HEK293 (cell line): ENCODE results near the gene ACTA2.

Source experiments
- CTCF ChIA-PET: fragments of 350-600 bp; formaldehyde crosslinking; extraction: SDS; loops from one replicate; lab custom pipeline; 2021; ENCODE audit warnings: antibody characterized with exemption; lab: Yijun Ruan, JAX
- POLR2A ChIA-PET: fragments of 300-600 bp; formaldehyde crosslinking; extraction: SDS; loops from one replicate; lab custom pipeline; 2020; ENCODE audit warnings: antibody characterized with exemption, inconsistent platforms; lab: Yijun Ruan, JAX
- H3K27ac ChIP-seq: fragments of 200-500 bp; sonication (Bioruptor generic); 2 replicates; pipeline ENCODE4 v1.5.1; 2014; ENCODE audit warnings: low read depth, low read length, control low read depth, inconsistent platforms; ENCODE audit errors: extremely low read depth
- H3K36me3 ChIP-seq, 2 experiments: fragments of 200-500 bp in 1 of 2; sonication (Bioruptor generic) in 1 of 2; 1 replicate in 1 of 2; 2 replicates in 1 of 2; pipeline ENCODE4 v1.5.1; 2014 to 2017; ENCODE audit warnings: inconsistent platforms in 2 of 2, low read length in 2 of 2; ENCODE audit not compliant: control insufficient read depth in 2 of 2, insufficient read depth in 1 of 2
- H3K4me1 ChIP-seq: fragments of 200-500 bp; sonication (Bioruptor generic); 2 replicates; pipeline ENCODE4 v1.5.1; 2014; ENCODE audit warnings: mild to moderate bottlenecking, low read length, inconsistent platforms; ENCODE audit not compliant: control insufficient read depth, insufficient read depth
- H3K4me3 ChIP-seq: 2 replicates; pipeline ENCODE4 v1.5.1; 2011; ENCODE audit warnings: low read depth, mild to moderate bottlenecking, control low read depth, low read length, moderate library complexity
- H3K9me3 ChIP-seq: fragments of 200-500 bp; sonication (Bioruptor generic); 2 replicates; pipeline ENCODE4 v1.5.1; 2014; ENCODE audit warnings: low read depth, low read length, inconsistent platforms; ENCODE audit not compliant: control insufficient read depth, insufficient read depth
- HOXA7 ChIP-seq: sonication (generic); formaldehyde crosslinking; IDR thresholded peaks from 2 replicates; pipeline ENCODE4 v1.8.1; 2022; ENCODE audit warnings: missing genetic modification reagents, borderline replicate concordance
- SP7 ChIP-seq: fragments of 450-650 bp; formaldehyde crosslinking; IDR thresholded peaks from 2 replicates; pipeline ENCODE4 v1.5.1; 2016; ENCODE audit warnings: missing biosample characterization, missing genetic modification characterization
- YY1 ChIP-seq: fragments of 450-650 bp; formaldehyde crosslinking; IDR thresholded peaks from 2 replicates; pipeline ENCODE4 v1.5.1; 2018; ENCODE audit warnings: missing biosample characterization, missing genetic modification characterization
- ZBTB21 ChIP-seq: fragments of 450-650 bp; formaldehyde crosslinking; IDR thresholded peaks from 2 replicates; pipeline ENCODE4 v1.5.1; 2017; ENCODE audit warnings: missing biosample characterization, missing genetic modification characterization
- ZFP3 ChIP-seq: fragments of 450-650 bp; formaldehyde crosslinking; IDR thresholded peaks from 2 replicates; pipeline ENCODE4 v1.5.1; 2016; ENCODE audit warnings: low read depth, missing biosample characterization, missing genetic modification characterization
- ZNF114 ChIP-seq: fragments of 450-650 bp; formaldehyde crosslinking; IDR thresholded peaks from 2 replicates; pipeline ENCODE4 v1.5.0; 2017; ENCODE audit warnings: missing biosample characterization, missing genetic modification characterization
- ZNF24 ChIP-seq: fragments of 450-650 bp; formaldehyde crosslinking; IDR thresholded peaks from 2 replicates; pipeline ENCODE4 v1.5.1; 2016; ENCODE audit warnings: missing biosample characterization, missing genetic modification characterization
- ZNF302 ChIP-seq: fragments of 450-650 bp; formaldehyde crosslinking; IDR thresholded peaks from 2 replicates; pipeline ENCODE4 v1.5.1; 2016; ENCODE audit warnings: missing biosample characterization, missing genetic modification characterization, low read depth
- ZNF394 ChIP-seq: fragments of 450-650 bp; formaldehyde crosslinking; IDR thresholded peaks from 2 replicates; pipeline ENCODE4 v1.5.1; 2016; ENCODE audit warnings: missing biosample characterization, missing genetic modification characterization, mild to moderate bottlenecking, moderate library complexity, borderline replicate concordance
- ZNF423 ChIP-seq: fragments of 450-650 bp; formaldehyde crosslinking; IDR thresholded peaks from 2 replicates; pipeline ENCODE4 v1.5.1; 2016; ENCODE audit warnings: missing biosample characterization, missing genetic modification characterization
- ZNF426 ChIP-seq: fragments of 450-650 bp; formaldehyde crosslinking; IDR thresholded peaks from 2 replicates; pipeline ENCODE4 v1.5.1; 2017; ENCODE audit warnings: missing biosample characterization, missing genetic modification characterization, mild to moderate bottlenecking, inconsistent platforms, moderate library complexity
- ZNF530 ChIP-seq: fragments of 450-650 bp; formaldehyde crosslinking; IDR thresholded peaks from 2 replicates; pipeline ENCODE4 v1.5.1; 2016; ENCODE audit warnings: low read depth, missing biosample characterization, missing genetic modification characterization
- ZNF654 ChIP-seq: fragments of 450-650 bp; formaldehyde crosslinking; IDR thresholded peaks from 2 replicates; pipeline ENCODE4 v1.5.1; 2016; ENCODE audit warnings: low read depth, missing biosample characterization, missing genetic modification characterization
- ZNF664 ChIP-seq: fragments of 450-650 bp; formaldehyde crosslinking; IDR thresholded peaks from 2 replicates; pipeline ENCODE4 v1.5.1; 2016; ENCODE audit warnings: missing biosample characterization, missing genetic modification characterization
- ZNF776 ChIP-seq: fragments of 450-650 bp; formaldehyde crosslinking; IDR thresholded peaks from 2 replicates; pipeline ENCODE4 v1.5.0; 2017; ENCODE audit warnings: missing biosample characterization, missing genetic modification characterization, borderline replicate concordance
- ZNF843 ChIP-seq: fragments of 450-650 bp; formaldehyde crosslinking; IDR thresholded peaks from 2 replicates; pipeline ENCODE4 v1.5.1; 2016; ENCODE audit warnings: missing biosample characterization, missing genetic modification characterization
- TF ChIP-seq, protein P1 (sequence below): fragments of 450-650 bp; formaldehyde crosslinking; IDR thresholded peaks from 2 replicates; pipeline ENCODE4 v1.5.1; 2016; ENCODE audit warnings: missing biosample characterization, missing genetic modification characterization
- TF ChIP-seq, protein P2 (sequence below): fragments of 450-650 bp; formaldehyde crosslinking; IDR thresholded peaks from 2 replicates; pipeline ENCODE4 v1.5.1; 2017; ENCODE audit warnings: missing biosample characterization, missing genetic modification characterization
- TF ChIP-seq, protein P3 (sequence below): fragments of 450-650 bp; formaldehyde crosslinking; IDR thresholded peaks from 2 replicates; pipeline ENCODE4 v1.5.1; 2016; ENCODE audit warnings: missing biosample characterization, missing genetic modification characterization
- TF ChIP-seq, protein P4 (sequence below): fragments of 450-650 bp; formaldehyde crosslinking; IDR thresholded peaks from 2 replicates; pipeline ENCODE4 v1.5.1; 2016; ENCODE audit warnings: missing biosample characterization, missing genetic modification characterization
- TF ChIP-seq, protein P5 (sequence below): fragments of 450-650 bp; formaldehyde crosslinking; conservative IDR thresholded peaks from 2 replicates; pipeline ENCODE4 v1.5.1; 2016; ENCODE audit warnings: low read depth, missing biosample characterization, missing genetic modification characterization
- TF ChIP-seq, protein P6 (sequence below): fragments of 450-650 bp; formaldehyde crosslinking; IDR thresholded peaks from 2 replicates; pipeline ENCODE4 v1.5.1; 2016; ENCODE audit warnings: missing biosample characterization, missing genetic modification characterization

ACTA2 gene

DNA sequence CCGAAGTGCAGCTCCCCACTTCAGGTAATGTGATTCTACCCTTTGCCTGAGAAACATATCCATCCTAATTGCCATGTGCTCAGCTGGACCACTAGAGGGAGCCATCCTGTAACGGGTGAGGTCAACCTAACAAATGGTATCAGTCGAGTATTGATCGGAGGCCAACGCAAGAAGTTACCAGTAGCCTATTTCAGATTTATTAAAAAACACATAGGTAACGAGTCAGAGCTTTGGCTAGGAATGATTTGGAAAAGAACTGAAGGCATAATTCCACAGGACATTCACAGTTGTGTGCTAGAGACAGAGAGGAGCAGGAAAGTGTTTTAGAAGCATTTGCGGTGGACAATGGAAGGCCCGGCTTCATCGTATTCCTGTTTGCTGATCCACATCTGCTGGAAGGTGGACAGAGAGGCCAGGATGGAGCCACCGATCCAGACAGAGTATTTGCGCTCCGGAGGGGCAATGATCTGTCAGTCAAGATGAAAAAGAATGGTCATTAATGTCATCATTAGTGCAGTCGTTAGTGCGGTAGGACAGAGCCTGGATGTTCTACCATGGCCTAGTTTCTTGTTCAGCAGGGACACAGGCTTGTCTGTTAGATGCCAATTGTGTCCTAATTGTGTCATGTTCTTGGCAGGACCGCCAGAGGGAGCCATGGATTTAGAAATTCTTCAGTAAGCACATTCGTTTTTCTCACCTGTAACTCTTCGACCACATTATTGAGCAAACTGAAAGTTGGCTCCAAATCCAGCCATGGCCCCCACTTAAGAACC is 17.5 kb downstream of the ACTA2 start (continued):
- TF ChIP-seq, protein P1, sequence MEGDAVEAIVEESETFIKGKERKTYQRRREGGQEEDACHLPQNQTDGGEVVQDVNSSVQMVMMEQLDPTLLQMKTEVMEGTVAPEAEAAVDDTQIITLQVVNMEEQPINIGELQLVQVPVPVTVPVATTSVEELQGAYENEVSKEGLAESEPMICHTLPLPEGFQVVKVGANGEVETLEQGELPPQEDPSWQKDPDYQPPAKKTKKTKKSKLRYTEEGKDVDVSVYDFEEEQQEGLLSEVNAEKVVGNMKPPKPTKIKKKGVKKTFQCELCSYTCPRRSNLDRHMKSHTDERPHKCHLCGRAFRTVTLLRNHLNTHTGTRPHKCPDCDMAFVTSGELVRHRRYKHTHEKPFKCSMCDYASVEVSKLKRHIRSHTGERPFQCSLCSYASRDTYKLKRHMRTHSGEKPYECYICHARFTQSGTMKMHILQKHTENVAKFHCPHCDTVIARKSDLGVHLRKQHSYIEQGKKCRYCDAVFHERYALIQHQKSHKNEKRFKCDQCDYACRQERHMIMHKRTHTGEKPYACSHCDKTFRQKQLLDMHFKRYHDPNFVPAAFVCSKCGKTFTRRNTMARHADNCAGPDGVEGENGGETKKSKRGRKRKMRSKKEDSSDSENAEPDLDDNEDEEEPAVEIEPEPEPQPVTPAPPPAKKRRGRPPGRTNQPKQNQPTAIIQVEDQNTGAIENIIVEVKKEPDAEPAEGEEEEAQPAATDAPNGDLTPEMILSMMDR (tag by site-specific recombination), result peak; percentile 41
- TF ChIP-seq, protein P2, sequence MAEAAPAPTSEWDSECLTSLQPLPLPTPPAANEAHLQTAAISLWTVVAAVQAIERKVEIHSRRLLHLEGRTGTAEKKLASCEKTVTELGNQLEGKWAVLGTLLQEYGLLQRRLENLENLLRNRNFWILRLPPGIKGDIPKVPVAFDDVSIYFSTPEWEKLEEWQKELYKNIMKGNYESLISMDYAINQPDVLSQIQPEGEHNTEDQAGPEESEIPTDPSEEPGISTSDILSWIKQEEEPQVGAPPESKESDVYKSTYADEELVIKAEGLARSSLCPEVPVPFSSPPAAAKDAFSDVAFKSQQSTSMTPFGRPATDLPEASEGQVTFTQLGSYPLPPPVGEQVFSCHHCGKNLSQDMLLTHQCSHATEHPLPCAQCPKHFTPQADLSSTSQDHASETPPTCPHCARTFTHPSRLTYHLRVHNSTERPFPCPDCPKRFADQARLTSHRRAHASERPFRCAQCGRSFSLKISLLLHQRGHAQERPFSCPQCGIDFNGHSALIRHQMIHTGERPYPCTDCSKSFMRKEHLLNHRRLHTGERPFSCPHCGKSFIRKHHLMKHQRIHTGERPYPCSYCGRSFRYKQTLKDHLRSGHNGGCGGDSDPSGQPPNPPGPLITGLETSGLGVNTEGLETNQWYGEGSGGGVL (tag by site-specific recombination), result no peak
- TF ChIP-seq, protein P3, sequence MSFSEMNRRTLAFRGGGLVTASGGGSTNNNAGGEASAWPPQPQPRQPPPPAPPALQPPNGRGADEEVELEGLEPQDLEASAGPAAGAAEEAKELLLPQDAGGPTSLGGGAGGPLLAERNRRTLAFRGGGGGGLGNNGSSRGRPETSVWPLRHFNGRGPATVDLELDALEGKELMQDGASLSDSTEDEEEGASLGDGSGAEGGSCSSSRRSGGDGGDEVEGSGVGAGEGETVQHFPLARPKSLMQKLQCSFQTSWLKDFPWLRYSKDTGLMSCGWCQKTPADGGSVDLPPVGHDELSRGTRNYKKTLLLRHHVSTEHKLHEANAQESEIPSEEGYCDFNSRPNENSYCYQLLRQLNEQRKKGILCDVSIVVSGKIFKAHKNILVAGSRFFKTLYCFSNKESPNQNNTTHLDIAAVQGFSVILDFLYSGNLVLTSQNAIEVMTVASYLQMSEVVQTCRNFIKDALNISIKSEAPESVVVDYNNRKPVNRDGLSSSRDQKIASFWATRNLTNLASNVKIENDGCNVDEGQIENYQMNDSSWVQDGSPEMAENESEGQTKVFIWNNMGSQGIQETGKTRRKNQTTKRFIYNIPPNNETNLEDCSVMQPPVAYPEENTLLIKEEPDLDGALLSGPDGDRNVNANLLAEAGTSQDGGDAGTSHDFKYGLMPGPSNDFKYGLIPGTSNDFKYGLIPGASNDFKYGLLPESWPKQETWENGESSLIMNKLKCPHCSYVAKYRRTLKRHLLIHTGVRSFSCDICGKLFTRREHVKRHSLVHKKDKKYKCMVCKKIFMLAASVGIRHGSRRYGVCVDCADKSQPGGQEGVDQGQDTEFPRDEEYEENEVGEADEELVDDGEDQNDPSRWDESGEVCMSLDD (tag by site-specific recombination), result no peak
- no peak for TF ChIP-seq ZFP3 (tag by site-specific recombination)
- TF ChIP-seq ZNF654 (tag by site-specific recombination), result peak; percentile 86
- TF ChIP-seq ZNF302 (tag by site-specific recombination), result no peak

DNA sequence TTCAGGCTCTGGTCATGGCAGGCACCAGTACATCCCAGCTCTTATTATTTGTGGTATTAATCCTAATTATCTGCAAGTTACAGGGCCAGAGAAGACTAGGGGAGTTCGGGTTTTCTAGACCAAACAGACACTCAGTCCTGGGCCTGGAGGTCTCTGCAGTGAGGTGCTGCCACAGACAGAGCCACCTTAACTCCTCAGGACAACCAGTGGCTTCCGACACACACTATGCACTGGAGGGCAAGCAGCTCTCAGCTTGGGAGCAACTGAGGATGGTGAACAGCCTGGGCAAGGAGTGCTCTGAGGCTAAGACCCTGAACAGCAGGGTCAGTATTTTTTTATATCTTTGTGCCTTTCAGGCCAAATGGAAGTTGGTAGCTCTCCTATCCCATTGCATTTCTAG is 19.0 kb downstream of the ACTA2 start:
- Histone ChIP-seq H3K27ac (no peak overlapping the region), H3K4me3 (no peak overlapping the region), H3K36me3 (peaks cover 0 to 24% of the 10 kb centered on the region in 2 experiments; a peak in 1 of 3 replicates), H3K9me3 (no peaks in the 10 kb centered on the region), H3K4me1 (peaks cover 5% of the 10 kb centered on the region; the same call in 1 of the 2 replicates)
- ChIA-PET POLR2A (interaction anchor here (1.1 to 1.8 kb wide), 3 partner anchors 54 to 97 kb away, joined by 7 to 11 read pairs (median 11); partner anchors contain the start of genes FAS and STAMBPL1), CTCF (interaction anchor here (0.6 to 11.9 kb wide), 53 partner anchors 8 to 485 kb away, joined by 3 to 456 read pairs (median 5); partner anchors contain the start of genes CH25H and FAS)
- TF ChIP-seq ZNF530 (tag by site-specific recombination) (no peak), YY1 (tag by site-specific recombination) (no peak), ZNF843 (tag by site-specific recombination) (no peak), ZNF426 (no peak), ZNF24 (tag by site-specific recombination) (no peak), HOXA7 (CRISPR knock-in tag) (no peak), ZBTB21 (tag by site-specific recombination) (no peak), SP7 (tag by site-specific recombination) (no peak), ZNF394 (no peak), ZNF664 (no peak), ZNF776 (tag by site-specific recombination) (no peak), ZNF423 (tag by site-specific recombination) (no peak), ZNF114 (tag by site-specific recombination) (no peak)
- TF ChIP-seq, protein P4, sequence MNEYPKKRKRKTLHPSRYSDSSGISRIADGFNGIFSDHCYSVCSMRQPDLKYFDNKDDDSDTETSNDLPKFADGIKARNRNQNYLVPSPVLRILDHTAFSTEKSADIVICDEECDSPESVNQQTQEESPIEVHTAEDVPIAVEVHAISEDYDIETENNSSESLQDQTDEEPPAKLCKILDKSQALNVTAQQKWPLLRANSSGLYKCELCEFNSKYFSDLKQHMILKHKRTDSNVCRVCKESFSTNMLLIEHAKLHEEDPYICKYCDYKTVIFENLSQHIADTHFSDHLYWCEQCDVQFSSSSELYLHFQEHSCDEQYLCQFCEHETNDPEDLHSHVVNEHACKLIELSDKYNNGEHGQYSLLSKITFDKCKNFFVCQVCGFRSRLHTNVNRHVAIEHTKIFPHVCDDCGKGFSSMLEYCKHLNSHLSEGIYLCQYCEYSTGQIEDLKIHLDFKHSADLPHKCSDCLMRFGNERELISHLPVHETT, result no peak
- TF ChIP-seq, protein P5, sequence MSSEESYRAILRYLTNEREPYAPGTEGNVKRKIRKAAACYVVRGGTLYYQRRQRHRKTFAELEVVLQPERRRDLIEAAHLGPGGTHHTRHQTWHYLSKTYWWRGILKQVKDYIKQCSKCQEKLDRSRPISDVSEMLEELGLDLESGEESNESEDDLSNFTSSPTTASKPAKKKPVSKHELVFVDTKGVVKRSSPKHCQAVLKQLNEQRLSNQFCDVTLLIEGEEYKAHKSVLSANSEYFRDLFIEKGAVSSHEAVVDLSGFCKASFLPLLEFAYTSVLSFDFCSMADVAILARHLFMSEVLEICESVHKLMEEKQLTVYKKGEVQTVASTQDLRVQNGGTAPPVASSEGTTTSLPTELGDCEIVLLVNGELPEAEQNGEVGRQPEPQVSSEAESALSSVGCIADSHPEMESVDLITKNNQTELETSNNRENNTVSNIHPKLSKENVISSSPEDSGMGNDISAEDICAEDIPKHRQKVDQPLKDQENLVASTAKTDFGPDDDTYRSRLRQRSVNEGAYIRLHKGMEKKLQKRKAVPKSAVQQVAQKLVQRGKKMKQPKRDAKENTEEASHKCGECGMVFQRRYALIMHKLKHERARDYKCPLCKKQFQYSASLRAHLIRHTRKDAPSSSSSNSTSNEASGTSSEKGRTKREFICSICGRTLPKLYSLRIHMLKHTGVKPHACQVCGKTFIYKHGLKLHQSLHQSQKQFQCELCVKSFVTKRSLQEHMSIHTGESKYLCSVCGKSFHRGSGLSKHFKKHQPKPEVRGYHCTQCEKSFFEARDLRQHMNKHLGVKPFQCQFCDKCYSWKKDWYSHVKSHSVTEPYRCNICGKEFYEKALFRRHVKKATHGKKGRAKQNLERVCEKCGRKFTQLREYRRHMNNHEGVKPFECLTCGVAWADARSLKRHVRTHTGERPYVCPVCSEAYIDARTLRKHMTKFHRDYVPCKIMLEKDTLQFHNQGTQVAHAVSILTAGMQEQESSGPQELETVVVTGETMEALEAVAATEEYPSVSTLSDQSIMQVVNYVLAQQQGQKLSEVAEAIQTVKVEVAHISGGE (tag by site-specific recombination), result no peak
- TF ChIP-seq, protein P6, sequence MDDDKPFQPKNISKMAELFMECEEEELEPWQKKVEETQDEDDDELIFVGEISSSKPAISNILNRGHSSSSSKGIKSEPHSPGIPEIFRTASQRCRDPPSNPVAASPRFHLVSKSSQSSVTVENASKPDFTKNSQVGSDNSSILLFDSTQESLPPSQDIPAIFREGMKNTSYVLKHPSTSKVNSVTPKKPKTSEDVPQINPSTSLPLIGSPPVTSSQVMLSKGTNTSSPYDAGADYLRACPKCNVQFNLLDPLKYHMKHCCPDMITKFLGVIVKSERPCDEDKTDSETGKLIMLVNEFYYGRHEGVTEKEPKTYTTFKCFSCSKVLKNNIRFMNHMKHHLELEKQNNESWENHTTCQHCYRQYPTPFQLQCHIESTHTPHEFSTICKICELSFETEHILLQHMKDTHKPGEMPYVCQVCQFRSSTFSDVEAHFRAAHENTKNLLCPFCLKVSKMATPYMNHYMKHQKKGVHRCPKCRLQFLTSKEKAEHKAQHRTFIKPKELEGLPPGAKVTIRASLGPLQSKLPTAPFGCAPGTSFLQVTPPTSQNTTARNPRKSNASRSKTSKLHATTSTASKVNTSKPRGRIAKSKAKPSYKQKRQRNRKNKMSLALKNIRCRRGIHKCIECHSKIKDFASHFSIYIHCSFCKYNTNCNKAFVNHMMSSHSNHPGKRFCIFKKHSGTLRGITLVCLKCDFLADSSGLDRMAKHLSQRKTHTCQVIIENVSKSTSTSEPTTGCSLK (tag by site-specific recombination), result no peak
